GM12872 (cell line): Measurements from ENCODE around the gene KCNH4.

Experiments
- TF ChIP-seq, protein P1 (sequence below): IDR thresholded peaks from 3 replicates; pipeline ENCODE4 v1.5.1; 2011; ENCODE audit warnings: low read depth, mild to moderate bottlenecking, low read length, moderate library complexity; ENCODE audit not compliant: insufficient read depth

Gene KCNH4

DNA sequence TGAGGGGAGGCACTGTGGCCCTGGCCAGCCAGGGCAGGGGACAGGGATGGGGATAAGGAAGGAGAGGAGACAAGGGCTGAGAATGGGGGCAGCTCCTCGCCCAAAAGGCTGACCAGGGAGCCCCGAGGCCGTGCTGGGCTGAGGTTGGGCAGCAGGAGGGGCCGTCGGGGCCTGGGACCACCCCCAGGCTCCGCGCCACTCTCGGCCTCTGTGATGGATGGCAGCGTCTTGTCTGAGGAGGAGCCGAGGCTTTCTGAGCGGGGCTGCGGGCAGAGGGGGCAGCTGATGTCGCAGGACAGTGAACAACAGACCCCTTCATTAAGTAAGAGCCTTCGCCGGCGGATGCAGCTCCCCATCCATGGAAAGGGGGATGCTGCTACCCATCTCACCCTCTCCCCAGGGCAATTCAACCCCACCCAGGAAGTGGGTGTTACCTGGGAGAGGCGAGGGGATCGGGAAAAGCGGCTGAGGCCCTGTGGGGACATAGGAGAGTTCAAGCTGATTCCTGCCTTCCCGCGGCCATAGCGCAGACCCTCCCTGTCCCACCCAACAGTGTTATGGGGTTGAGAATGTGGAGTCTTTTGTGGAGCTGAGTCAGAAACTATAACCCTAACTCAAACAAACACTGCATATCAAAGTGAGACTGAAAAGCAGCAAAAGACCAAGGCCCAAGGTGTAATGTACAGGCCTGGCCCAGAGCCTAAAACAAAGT, 17.1 kb downstream of the KCNH4 start:
- TF ChIP-seq, protein P1, sequence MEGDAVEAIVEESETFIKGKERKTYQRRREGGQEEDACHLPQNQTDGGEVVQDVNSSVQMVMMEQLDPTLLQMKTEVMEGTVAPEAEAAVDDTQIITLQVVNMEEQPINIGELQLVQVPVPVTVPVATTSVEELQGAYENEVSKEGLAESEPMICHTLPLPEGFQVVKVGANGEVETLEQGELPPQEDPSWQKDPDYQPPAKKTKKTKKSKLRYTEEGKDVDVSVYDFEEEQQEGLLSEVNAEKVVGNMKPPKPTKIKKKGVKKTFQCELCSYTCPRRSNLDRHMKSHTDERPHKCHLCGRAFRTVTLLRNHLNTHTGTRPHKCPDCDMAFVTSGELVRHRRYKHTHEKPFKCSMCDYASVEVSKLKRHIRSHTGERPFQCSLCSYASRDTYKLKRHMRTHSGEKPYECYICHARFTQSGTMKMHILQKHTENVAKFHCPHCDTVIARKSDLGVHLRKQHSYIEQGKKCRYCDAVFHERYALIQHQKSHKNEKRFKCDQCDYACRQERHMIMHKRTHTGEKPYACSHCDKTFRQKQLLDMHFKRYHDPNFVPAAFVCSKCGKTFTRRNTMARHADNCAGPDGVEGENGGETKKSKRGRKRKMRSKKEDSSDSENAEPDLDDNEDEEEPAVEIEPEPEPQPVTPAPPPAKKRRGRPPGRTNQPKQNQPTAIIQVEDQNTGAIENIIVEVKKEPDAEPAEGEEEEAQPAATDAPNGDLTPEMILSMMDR: no peak

DNA sequence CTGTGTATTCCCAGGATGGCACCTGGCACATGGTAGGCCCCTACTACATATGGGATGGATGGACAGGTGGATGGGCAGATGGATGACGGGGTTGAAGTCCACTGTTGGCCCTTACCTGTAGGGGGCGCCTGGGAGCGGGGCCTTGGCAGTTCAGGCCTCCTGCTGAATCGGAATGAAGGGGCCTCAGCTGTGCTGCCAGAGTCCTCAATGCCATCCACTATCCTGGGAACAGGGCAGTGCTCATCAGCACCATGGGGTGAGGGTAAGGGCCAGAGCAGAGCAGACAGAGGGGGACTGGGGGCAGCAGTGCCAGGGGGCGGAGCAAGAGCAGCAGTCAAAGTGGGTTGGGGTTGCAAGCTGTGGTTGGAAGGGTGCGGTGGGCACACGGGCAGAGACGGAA, 17.8 kb downstream of the KCNH4 start:
- TF ChIP-seq, protein P1: peak; percentile 81

DNA sequence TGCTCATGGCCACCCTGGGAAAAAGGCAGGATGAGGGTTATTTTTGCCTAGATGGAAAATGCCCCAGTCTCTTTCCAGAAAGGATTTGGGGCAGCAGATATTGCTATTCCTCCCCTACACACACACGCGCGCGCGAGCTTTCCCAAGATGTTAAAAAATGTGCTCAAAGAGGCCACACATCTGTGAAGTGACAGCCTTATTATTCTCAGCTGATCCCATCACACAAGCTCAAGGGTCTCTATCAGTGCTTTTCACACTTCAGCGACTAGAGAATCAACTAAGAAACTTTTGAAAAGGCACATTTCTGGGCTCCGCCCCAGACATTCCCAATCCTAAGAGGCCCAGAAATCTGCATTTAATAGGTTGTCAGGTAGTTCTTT, 20.4 kb downstream of the KCNH4 start:
- TF ChIP-seq, protein P1: no peak

DNA sequence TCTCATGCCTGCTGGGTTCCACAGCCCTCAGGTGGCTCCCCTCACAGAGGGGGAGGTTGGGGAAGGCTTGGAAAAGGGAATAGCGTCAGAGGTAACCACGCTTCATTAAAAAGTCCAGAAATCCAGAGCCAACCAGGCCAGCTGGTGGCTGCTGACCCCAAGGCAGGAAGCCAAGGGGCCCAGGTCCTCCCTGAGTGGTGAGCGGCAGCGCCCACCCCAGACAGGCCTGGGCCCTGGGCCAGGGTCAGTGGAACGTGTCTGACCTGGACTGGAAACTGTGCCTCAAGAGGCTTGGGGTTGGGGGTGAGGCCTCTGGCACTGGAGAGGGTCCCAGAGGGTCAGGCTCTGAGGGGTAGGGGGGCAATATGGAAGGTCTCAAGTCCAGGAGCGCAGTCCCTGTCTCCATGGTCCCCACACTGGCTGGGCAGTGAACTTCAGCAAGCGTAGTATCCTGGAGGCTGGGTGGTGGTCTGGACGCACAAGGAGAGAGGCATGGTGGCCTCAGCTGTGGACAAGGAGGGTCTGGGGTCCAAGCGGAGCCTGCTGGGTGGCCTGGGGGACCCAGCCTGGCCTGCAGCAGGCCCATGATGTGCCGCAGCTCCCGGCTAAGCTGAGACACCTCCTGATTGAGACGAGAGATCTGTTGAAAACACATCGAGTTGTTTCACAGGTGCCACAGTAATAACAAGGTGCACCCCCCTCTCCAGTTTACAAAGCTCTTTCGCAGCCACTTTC, 21.0 kb downstream of the KCNH4 start:
- TF ChIP-seq, protein P1: no peak

DNA sequence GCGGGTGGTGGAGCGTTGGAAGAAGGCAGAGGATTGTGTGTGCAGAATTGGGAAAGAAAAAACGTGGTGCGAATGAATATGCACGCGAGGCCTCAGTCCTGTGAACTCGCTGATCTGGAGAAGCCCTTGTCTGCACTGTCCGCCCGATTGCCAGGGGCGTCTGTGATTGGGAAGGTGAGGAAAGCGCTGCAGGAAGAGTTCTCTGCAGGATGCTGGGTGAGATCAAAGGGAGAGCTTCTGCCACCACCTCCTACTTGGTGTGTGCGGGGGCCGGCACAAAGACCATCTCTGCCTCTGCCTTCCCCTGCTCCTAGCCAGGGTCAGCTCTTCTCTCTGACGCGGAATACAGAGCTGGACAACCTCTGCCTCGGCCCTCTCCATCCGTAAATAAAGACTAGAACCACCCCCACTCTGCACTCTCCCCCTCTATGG, 25.3 kb downstream of the KCNH4 start:
- TF ChIP-seq, protein P1: no peak

DNA sequence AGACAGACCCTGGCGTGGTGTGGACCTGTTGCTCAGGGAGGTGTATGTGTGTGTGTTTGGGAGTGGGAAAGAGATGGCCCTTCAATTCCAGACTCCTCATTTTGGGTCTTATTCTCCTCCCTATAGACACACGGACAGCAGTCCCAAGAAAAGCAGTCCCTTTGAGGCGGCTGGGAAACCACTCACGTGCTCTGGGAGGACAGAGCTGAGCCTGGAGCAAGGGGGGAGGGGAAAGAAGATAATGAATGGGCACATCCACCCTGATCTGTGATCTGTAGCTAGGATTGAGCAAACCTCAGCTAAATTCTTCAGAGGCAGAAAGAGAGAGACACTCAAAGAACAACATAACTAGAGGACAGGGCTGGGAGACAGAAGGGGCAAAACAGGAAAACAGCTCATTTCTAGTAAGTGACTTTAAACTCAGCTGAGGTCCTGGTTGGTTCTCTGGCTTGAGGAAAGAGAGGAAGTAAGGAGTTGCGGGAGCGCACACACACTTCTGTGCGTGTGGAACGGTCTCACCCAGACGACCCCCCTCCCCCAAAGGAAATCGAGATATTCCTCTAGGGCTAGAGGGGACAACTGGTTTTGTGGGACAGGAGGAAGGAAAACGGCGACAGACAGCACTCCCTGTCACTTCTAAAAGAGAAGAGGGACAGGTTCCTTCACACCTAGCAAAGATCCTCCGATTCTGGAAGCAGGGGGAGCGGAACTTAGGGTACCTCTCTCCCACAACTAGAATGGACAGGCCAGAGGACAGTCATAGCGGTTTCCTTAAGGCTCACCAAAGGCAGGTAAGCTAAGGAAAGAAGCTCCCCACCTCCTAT, 26.8 kb downstream of the KCNH4 start:
- TF ChIP-seq, protein P1: no peak
